Measurements from ENCODE around the gene DIPK1A.
"Not testable (repeated sequence)": the region's sequence is repeated elsewhere in the genome, so short reads cannot be mapped to it uniquely, and the experiment has no call there.

DIPK1A gene

GRCh38 chr1:92902406-92902744 is 58.9 kb downstream of the DIPK1A start:
- Histone ChIP-seq H3K27me3 (ENCODE audit: control insufficient read depth, insufficient read depth, low read length) (no peaks in the 10 kb centered on the region), H3K36me3 (ENCODE audit: control insufficient read depth, low read depth, low read length) (no peaks in the 10 kb centered on the region), H3K4me1 (ENCODE audit: control insufficient read depth, low read depth, low read length) (no peaks in the 10 kb centered on the region), H3K4me3 (ENCODE audit: low read length) (no peak overlapping the region), H3K9me3 (ENCODE audit: control insufficient read depth, low read depth, low read length) (no peaks in the 10 kb centered on the region), H3K27ac (ENCODE audit: low read length) (no peak overlapping the region), H3K9ac (ENCODE audit: low read length) (no peak overlapping the region)

DNA sequence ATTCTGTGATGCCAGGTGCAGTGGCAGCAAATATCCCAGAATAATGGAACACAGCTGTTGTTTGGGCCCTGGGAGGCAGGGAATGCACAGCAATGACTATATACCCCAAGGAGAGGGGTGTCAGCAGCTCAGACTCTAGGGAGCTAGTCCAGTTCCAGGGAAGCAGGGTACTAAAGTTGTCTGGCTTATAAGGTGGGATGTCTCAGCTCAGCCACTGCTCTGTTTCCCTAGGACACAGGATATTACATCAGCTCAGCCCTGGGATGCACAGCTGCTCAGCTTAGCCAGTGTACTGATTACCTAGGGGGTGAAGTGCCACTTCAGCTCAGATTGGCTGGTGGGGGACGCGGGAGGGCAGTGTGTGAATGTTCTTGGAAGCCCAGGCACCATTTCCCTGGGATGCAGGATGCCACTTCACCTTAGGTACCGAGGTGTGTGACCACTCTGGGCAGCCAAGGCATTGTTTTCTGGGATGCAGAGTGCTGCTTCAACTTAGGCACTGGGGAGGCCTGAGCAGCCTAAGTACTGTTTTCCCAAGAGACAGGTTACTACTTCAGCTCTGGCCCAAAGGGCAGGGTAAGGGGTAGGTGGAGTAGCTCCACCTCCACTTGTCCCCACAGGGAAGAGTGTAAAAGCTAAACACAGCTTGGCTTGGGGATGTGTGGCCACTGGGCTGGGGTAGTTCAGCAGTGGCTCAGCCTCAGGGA is 59.4 kb downstream of the DIPK1A start:
- Histone ChIP-seq H3K4me1 (ENCODE audit: control insufficient read depth, low read depth, low read length) (no peaks in the 10 kb centered on the region), H3K27me3 (ENCODE audit: control insufficient read depth, insufficient read depth, low read length) (no peaks in the 10 kb centered on the region), H3K36me3 (ENCODE audit: control insufficient read depth, low read depth, low read length) (no peaks in the 10 kb centered on the region), H3K27ac (ENCODE audit: low read length) (no peak overlapping the region), H3K9me3 (ENCODE audit: control insufficient read depth, low read depth, low read length) (no peaks in the 10 kb centered on the region), H3K9ac (ENCODE audit: low read length) (no peak overlapping the region), H3K4me3 (ENCODE audit: low read length) (no peak overlapping the region)

GRCh38 chr1:92901126-92901525 is 60.1 kb downstream of the DIPK1A start:
- H3K36me3 ChIP-seq (ENCODE audit: control insufficient read depth, low read depth, low read length): no peaks in the 10 kb centered on the region
- H3K27me3 ChIP-seq (ENCODE audit: control insufficient read depth, insufficient read depth, low read length): no peaks in the 10 kb centered on the region
- H3K9ac ChIP-seq (ENCODE audit: low read length): no peak overlapping the region
- no peaks in the 10 kb centered on the region for H3K4me1 ChIP-seq (ENCODE audit: control insufficient read depth, low read depth, low read length)
- no peak overlapping the region for H3K27ac ChIP-seq (ENCODE audit: low read length)
- no peak overlapping the region for H3K4me3 ChIP-seq (ENCODE audit: low read length)
- H3K9me3 ChIP-seq (ENCODE audit: control insufficient read depth, low read depth, low read length): no peaks in the 10 kb centered on the region

GRCh38 chr1:92900539-92900938 is 60.7 kb downstream of the DIPK1A start:
- H3K36me3 ChIP-seq (ENCODE audit: control insufficient read depth, low read depth, low read length): no peaks in the 10 kb centered on the region
- H3K4me1 ChIP-seq (ENCODE audit: control insufficient read depth, low read depth, low read length): no peaks in the 10 kb centered on the region
- H3K27ac ChIP-seq (ENCODE audit: low read length): no peak overlapping the region
- H3K27me3 ChIP-seq (ENCODE audit: control insufficient read depth, insufficient read depth, low read length): no peaks in the 10 kb centered on the region
- no peaks in the 10 kb centered on the region for H3K9me3 ChIP-seq (ENCODE audit: control insufficient read depth, low read depth, low read length)
- no peak overlapping the region for H3K4me3 ChIP-seq (ENCODE audit: low read length)
- no peak overlapping the region for H3K9ac ChIP-seq (ENCODE audit: low read length)

DNA sequence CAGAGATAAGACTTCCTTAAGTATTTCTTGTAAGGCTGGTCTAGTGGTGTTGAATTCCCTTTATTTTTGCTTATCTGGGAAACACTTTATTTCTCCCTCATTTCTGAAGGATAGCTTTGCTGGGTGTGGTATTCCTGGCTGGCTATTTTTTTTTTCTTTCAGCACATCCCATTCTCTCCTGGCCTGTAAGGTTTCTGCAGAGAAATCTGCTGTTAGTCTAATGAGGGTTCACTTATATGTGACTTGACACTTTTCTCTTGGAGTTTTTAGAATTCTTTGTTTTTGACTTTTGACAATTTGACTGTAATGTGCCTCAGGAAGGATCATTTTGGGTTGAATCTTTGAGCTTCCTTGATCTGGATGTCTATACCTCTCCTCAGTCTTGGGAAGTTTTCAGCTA is 61.5 kb downstream of the DIPK1A start:
- Histone ChIP-seq H3K27me3 (ENCODE audit: control insufficient read depth, insufficient read depth, low read length) (no peaks in the 10 kb centered on the region), H3K4me3 (ENCODE audit: low read length) (no peak overlapping the region), H3K27ac (ENCODE audit: low read length) (no peak overlapping the region), H3K9ac (ENCODE audit: low read length) (no peak overlapping the region), H3K9me3 (ENCODE audit: control insufficient read depth, low read depth, low read length) (no peaks in the 10 kb centered on the region), H3K36me3 (ENCODE audit: control insufficient read depth, low read depth, low read length) (no peaks in the 10 kb centered on the region), H3K4me1 (ENCODE audit: control insufficient read depth, low read depth, low read length) (no peaks in the 10 kb centered on the region)

DNA sequence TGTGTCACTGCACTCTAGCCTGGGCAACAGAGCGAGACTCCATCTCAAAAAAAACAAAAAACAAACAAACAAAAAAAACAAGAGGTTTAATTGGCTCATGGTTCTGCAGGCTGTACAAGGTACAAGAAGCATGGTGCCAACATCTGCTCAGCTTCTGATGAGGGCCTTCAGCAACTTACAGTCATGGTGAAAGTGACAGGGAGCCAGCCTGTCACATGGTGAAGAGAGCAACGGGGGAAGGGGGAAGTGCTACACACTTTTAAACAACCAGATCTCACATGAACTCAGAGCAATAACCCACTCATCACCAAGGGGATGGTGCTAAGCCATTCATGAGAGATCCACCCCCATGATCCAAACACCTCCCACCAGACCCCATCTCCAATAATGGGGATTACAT is 63.2 kb downstream of the DIPK1A start:
- not testable (repeated sequence) for H3K27me3 ChIP-seq (ENCODE audit: control insufficient read depth, insufficient read depth, low read length); H3K4me1 ChIP-seq (ENCODE audit: control insufficient read depth, low read depth, low read length); H3K9me3 ChIP-seq (ENCODE audit: control insufficient read depth, low read depth, low read length); H3K36me3 ChIP-seq (ENCODE audit: control insufficient read depth, low read depth, low read length); H3K27ac ChIP-seq (ENCODE audit: low read length); H3K4me3 ChIP-seq (ENCODE audit: low read length); H3K9ac ChIP-seq (ENCODE audit: low read length)

GRCh38 chr1:92887465-92887864 is 73.8 kb downstream of the DIPK1A start:
- Histone ChIP-seq H3K27ac (ENCODE audit: low read length) (no peak overlapping the region), H3K9ac (ENCODE audit: low read length) (no peak overlapping the region), H3K36me3 (ENCODE audit: control insufficient read depth, low read depth, low read length) (no peaks in the 10 kb centered on the region), H3K27me3 (ENCODE audit: control insufficient read depth, insufficient read depth, low read length) (no peaks in the 10 kb centered on the region), H3K4me3 (ENCODE audit: low read length) (no peak overlapping the region), H3K4me1 (ENCODE audit: control insufficient read depth, low read depth, low read length) (no peaks in the 10 kb centered on the region), H3K9me3 (ENCODE audit: control insufficient read depth, low read depth, low read length) (peaks cover 3% of the 10 kb centered on the region)

DNA sequence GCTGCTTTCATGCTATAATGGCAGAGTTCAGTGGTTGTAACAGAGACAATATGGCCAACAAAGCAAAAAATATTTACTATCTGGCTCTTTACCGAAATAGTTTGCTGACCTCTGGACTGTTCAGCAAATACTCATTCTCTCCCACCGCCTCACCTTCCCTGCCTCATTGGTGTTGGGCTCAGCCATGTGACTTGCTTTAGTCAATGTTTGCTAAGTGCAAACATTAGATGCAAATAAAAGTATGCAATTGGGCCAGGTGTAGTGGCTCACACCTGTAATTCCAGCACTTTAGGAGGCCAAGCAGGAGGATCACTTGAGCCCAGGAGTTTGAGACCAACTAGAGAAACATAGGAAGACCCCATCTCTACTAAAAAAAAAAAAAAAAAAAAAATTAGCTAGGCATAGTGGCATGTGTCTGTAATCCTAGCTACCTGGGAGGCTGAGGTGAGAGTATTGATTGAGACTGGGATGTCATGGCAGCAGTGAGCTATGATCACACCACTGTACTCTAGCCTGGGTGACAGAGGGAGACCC is 74.3 kb downstream of the DIPK1A start:
- Histone ChIP-seq H3K4me3 (ENCODE audit: low read length) (no peak overlapping the region), H3K36me3 (ENCODE audit: control insufficient read depth, low read depth, low read length) (no peaks in the 10 kb centered on the region), H3K9ac (ENCODE audit: low read length) (no peak overlapping the region), H3K27me3 (ENCODE audit: control insufficient read depth, insufficient read depth, low read length) (no peaks in the 10 kb centered on the region), H3K27ac (ENCODE audit: low read length) (no peak overlapping the region), H3K4me1 (ENCODE audit: control insufficient read depth, low read depth, low read length) (no peaks in the 10 kb centered on the region), H3K9me3 (ENCODE audit: control insufficient read depth, low read depth, low read length) (peaks cover 3% of the 10 kb centered on the region)

DNA sequence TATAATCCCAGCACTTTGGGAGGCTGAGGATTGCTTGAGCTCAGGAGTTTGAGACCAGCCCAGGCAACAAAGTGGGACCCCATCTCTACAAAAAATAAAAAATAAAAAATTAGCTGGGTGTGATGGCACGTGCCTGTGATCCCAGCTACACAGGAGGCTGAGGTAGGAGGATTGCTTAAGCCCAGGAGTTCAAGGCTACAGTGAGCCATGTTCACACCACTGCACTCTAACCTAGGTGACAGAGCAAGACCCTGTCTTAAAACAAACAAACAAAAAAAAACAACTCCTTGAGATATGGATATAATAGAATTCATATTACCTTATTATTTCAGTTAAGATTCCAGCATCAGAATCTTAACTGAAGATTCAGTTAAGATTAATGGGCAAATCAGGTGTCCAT is 77.1 kb downstream of the DIPK1A start:
- no peaks in the 10 kb centered on the region for H3K4me1 ChIP-seq (ENCODE audit: control insufficient read depth, low read depth, low read length)
- H3K9me3 ChIP-seq (ENCODE audit: control insufficient read depth, low read depth, low read length): peaks cover 2% of the 10 kb centered on the region
- H3K27ac ChIP-seq (ENCODE audit: low read length): no peak overlapping the region
- H3K4me3 ChIP-seq (ENCODE audit: low read length): no peak overlapping the region
- no peaks in the 10 kb centered on the region for H3K36me3 ChIP-seq (ENCODE audit: control insufficient read depth, low read depth, low read length)
- H3K27me3 ChIP-seq (ENCODE audit: control insufficient read depth, insufficient read depth, low read length): no peaks in the 10 kb centered on the region
- H3K9ac ChIP-seq (ENCODE audit: low read length): no peak overlapping the region

- Histone ChIP-seq H3K9ac (ENCODE audit: low read length) (no peak overlapping the region), H3K4me1 (ENCODE audit: control insufficient read depth, low read depth, low read length) (no peaks in the 10 kb centered on the region), H3K9me3 (ENCODE audit: control insufficient read depth, low read depth, low read length) (no peaks in the 10 kb centered on the region), H3K4me3 (ENCODE audit: low read length) (no peak overlapping the region), H3K27ac (ENCODE audit: low read length) (no peak overlapping the region), H3K36me3 (ENCODE audit: control insufficient read depth, low read depth, low read length) (no peaks in the 10 kb centered on the region), H3K27me3 (ENCODE audit: control insufficient read depth, insufficient read depth, low read length) (no peaks in the 10 kb centered on the region)
Measured at GRCh38 chr1:92883297-92883696, 78.0 kb downstream of the DIPK1A start.

DNA sequence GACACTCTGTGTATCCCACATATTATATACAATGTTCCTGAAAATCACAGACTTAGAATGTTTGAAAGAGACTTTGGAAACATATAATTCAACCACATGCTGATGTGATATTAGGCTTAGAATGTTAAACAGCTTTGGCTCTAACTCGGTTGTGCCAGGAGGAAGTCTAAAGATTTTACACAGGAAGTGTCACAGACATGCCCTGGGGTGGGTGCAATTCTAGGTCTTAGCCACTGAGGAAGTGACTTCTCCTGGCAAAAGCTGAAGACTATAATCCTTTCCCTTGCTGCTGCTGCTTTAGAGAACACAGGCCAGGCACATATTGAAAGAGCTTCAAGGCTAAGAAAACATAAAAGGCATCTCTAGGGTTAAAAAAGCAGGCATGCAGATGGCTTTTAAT is 78.4 kb downstream of the DIPK1A start:
- Histone ChIP-seq H3K4me1 (ENCODE audit: control insufficient read depth, low read depth, low read length) (no peaks in the 10 kb centered on the region), H3K27ac (ENCODE audit: low read length) (no peak overlapping the region), H3K4me3 (ENCODE audit: low read length) (no peak overlapping the region), H3K27me3 (ENCODE audit: control insufficient read depth, insufficient read depth, low read length) (no peaks in the 10 kb centered on the region), H3K36me3 (ENCODE audit: control insufficient read depth, low read depth, low read length) (no peaks in the 10 kb centered on the region), H3K9ac (ENCODE audit: low read length) (no peak overlapping the region), H3K9me3 (ENCODE audit: control insufficient read depth, low read depth, low read length) (no peaks in the 10 kb centered on the region)

GRCh38 chr1:92881391-92881790 is 79.9 kb downstream of the DIPK1A start:
- peaks cover 6% of the 10 kb centered on the region for H3K4me1 ChIP-seq (ENCODE audit: control insufficient read depth, low read depth, low read length)
- no peaks in the 10 kb centered on the region for H3K9me3 ChIP-seq (ENCODE audit: control insufficient read depth, low read depth, low read length)
- no peak overlapping the region for H3K4me3 ChIP-seq (ENCODE audit: low read length)
- H3K27ac ChIP-seq (ENCODE audit: low read length): no peak overlapping the region
- H3K9ac ChIP-seq (ENCODE audit: low read length): no peak overlapping the region
- H3K27me3 ChIP-seq (ENCODE audit: control insufficient read depth, insufficient read depth, low read length): no peaks in the 10 kb centered on the region
- no peaks in the 10 kb centered on the region for H3K36me3 ChIP-seq (ENCODE audit: control insufficient read depth, low read depth, low read length)
